Activated naive CD4-positive, alpha-beta T cell treated with Interleukin-2 at 50 U/mL for 16 hours (primary cell): ENCODE measurements around the gene CCDC13.

ENCODE experiments used
- DNase-seq: peaks from one replicate; pipeline ENCODE4 v3.0.0-alpha.2; 2020

The CCDC13 gene

GRCh38 chr3:42795621-42796181 lies 22.6 kb upstream of the CCDC13 start:
- DNase-seq = no peak

- no peak for DNase-seq
Observed at GRCh38 chr3:42790714-42791229, 17.7 kb upstream of the CCDC13 start.

DNA sequence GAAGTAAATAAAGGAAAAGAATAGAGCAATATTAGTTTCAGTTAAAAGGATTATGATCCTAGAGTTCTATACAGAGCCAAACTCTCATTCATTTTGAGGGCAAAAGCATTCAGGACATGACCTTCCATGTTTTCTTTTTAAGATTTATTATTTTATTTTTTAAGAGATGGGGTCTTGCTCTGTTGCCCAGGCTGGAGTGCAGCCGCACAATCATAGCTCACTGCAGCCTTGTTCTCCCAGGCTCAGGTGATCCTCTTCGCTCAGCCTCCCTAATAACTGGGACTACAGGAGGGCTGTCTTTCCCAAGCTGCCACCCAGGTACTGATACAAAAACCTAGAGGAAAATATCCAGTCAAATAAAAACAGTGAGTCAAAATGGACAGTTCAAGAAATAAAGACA lies 13.6 kb upstream of the CCDC13 start:
- DNase-seq = no peak

DNA sequence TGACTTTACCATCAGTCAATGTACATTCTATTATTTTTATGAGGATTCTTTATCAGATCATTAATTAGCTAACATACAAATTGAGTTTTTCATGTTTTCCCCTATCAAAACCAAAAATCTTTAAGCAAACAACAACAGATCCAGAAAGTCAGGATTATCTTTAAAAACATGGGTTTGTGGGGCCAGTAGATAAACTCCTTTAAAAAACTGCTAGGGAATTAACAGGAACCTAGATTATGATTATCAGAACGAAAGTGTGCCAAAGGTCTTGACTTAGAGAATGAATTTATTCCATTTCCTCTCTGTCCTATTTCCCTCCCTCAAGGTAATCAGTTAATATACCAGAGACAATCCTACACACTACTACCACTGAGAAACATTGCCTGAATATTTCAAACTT lies 13.2 kb upstream of the CCDC13 start:
- DNase-seq = no peak

- DNase-seq = no peak
Observed at GRCh38 chr3:42780892-42781700, 8.0 kb upstream of the CCDC13 start.

- no peak for DNase-seq
Observed at GRCh38 chr3:42780398-42780797, 7.3 kb upstream of the CCDC13 start.

DNA sequence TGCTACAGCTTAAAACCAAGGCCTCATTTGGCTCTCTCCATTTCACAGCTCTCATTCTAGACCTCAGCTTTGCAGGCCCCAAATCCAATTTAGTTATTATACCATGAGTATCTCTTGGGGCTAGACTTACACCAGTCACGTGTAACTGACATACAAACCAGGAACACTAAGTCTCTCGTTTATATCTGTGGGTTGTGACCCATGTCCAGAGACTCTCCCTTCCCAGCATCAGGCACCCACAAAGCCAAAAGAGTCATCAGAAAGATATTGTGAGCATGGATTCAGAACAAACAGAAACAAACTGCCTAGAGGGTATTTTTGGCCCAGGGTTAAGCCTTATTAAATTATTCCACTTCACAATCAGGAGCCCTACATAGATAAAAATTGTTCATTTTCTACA lies 5.6 kb upstream of the CCDC13 start:
- no peak for DNase-seq

DNA sequence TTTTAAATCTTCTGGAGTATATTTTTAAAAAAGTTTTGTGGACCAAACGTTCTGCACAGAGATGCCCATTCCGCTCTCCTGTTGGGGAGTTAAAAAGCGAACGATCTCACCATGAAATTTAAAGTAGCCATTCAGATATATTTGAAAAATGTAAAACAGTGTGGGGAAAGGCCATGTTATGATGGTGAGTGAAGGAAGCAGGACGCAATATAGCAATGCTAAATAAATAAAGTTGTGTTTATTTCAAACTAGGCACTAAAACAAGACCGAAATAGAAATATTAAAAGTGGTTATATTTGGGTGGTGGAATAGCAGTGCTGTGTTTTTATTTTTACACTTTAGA lies 327 bp upstream of the CCDC13 start:
- no peak for DNase-seq

GRCh38 chr3:42771271-42771670 lies 1.8 kb downstream of the CCDC13 start:
- DNase-seq = no peak

DNA sequence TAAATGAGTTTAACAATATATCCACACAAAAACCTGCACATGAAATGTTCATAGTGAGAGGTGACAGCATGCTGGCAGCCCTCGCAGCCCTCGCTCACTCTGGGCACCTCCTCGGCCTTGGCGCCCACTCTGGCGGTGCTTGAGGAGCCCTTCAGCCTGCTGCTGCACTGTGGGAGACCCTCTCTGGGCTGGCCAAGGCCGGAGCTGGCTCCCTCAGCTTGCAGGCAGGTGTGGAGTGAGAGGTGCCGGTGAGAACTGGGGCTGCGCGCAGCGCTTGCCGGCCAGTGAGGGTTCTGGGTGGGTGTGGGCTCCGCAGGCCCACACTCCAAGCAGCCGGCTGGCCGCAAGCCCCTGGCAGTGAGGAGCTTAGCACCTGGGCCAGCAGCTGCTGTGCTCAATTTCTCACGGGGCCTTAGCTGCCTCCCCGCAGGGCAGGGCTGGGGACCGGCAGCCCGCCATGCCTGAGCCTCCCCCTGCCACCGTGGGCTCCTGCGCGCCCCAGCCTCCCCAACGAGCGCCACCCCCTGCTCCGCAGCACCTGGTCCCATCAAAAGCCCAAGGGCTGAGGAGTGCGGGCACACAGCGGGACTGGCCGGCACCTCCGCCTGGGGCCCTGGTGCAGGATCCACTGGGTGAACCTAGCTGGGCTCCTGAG lies 3.4 kb downstream of the CCDC13 start:
- DNase-seq = no peak

DNA sequence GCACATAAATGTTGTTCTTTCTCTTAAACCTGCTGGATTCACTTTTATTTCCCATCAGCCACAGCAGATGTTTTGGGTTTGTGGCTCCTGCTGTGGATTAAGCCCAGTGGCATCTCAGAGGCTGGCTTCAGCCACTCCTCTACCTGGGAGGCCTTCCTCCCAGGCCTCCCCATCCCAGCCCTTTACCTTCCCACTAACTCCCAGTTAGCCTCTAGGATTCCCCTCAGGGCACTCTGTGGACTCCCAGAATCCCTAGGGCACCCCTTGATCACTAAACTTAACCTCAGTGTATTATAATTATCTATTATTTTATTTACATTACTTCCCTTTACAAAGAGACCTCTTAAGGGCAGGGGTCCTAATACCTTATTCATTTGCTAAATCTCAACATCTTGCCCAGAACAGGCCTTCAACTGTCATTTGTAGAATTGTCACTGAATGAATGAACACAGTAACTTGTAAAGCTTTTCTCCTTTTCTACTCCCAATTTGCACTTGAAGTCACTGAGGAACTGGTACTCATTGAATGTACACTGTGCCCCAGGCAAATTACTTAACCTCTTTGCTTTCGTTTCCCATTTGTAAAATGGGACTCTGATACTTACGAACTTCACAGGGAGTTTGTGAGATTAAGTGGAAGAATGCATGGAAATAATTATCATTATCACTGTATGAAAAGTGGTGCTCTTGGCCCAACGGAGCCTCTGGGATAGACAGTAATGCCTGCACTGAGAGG lies 8.3 kb downstream of the CCDC13 start:
- no peak for DNase-seq

- DNase-seq = no peak
Observed at GRCh38 chr3:42764115-42764514, 8.9 kb downstream of the CCDC13 start.

GRCh38 chr3:42763021-42763420 lies 10.0 kb downstream of the CCDC13 start:
- DNase-seq = no peak

GRCh38 chr3:42762046-42762724 lies 10.9 kb downstream of the CCDC13 start:
- no peak for DNase-seq

DNA sequence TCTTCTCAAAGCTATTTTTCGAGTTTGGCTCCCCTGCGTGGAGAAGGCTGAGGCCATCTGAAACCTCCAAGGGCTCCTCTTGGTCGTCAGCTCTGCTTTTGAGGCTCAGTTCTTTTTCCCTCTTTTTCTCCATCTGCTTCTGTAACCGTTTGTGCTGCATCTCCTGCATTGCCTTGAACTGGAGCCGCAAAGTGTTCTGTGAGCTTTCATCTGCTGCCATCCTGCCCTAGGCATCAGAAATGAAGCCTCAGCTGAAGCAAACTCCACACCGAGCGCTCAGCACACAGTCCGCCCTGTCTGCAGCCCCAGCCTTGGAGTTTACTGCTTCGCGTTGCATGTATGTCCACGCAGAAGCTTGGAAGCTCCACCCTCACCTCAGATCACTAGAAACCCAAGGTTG lies 14.9 kb downstream of the CCDC13 start:
- DNase-seq = no peak

GRCh38 chr3:42756681-42757213 lies 16.3 kb downstream of the CCDC13 start:
- DNase-seq = no peak

DNA sequence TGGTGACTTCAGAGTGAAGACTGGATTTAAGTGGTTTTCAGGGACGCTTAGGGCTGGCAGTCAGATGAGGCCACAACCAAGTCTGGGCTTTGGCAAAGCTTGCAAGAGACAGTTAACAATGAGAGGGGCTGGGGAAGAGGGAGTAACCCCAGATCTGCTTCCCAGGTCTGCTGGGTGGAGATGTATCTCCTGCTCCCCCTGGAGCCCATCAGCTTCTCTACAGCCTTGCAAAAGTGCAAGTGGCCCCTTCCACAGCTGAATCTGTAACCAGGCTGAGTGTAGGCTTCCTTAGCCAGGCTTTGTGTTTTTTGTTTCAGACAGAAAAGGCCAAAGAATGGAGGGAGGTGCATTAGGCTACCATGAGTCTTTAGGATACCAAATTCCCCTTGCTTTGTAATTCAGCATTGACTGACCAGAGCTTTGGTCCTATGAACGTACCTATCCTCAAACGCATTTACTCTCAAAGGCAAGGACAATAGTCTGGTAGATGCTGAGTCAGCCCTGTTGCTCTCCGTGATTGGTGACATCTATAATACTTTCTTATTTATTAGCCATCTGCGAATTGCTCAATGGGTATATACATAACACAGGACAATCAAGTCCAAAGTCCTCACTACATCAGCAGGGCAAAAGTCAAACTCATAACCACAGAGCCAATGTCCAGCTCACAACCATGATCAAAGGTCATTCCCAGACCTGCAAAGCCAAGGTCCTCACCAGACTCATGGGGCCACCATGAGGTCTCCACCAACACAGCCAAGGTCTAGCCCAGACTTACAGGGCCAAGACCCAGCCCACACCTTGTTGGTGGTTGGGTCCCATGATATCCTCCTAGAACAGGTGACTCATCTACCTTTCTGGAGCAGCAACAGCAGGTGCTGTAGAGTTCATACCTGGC lies 17.1 kb downstream of the CCDC13 start:
- no peak for DNase-seq

GRCh38 chr3:42753757-42754156 lies 19.3 kb downstream of the CCDC13 start:
- no peak for DNase-seq

DNA sequence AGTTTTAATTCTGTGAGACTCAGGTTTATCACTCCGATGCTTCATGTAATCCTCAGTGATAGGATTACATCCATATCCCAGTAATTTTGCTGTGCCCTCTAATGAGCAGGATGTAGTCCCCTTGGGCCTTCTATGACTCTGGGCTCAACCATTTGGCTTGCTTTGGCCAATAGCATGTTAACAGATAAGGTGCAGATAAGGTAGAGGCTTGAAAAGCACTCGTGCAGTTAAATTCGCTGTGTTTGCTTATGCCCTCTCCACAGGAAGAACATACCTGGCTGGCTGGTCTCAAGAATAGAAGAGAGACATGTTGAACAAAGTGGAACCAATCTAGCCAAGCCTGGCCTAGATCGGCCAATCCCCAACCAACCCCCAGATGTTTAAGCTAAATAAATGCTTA lies 20.1 kb downstream of the CCDC13 start:
- DNase-seq = no peak

DNA sequence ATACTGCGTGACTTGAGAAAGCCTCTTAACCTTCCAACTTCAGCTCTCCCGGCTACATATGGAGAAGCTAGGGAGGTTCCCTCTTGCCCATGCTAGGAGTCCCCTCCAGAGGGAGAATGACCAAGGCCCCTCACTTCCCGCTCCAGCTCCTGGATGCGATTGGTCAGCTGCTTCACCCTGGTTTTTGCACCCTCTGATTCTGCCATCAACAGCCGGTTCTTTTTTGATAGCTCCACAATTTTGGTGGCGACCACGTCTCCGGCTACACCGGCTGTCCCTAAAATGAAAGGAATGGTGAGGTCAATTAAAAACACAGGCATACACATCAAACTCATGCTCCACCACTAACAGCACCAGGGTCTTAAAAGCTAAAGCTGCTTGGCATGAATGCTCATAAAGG lies 20.6 kb downstream of the CCDC13 start:
- DNase-seq = no peak

- no peak for DNase-seq
Observed at GRCh38 chr3:42751609-42752008, 21.4 kb downstream of the CCDC13 start.

DNA sequence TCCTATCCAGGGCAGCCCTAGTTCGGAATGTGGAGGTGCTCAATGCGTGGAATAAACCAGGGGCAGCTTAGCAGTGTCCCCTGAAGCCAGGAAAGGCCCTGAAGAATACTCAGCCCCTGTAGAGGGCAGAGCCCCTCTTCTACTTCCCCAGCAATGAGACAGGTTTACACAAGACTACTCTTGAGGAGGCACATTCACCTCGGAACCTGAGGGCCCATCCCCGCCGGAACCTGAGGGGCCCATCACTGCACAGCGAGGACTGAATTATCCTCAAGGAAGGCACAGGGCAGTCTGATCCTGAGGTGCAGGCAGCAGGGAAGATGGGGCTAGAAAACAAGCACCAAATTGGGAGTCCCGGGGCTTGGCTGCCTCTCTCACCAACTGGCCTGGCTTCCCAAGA lies 22.2 kb downstream of the CCDC13 start:
- DNase-seq = no peak
